Stomach (tissue), 4 donors: ENCODE measurements around the gene PPP2R5B.

Experiments used
- EP300 ChIP-seq: sonication (generic); formaldehyde crosslinking; IDR thresholded peaks from one replicate; pipeline ENCODE4 v1.6.1; 2017; ENCODE audit warnings: antibody characterized with exemption
- TF ChIP-seq, protein P1 (sequence below), 7 experiments: fragments of 450-650 bp in 4 of 7; fragments of 200-600 bp in 3 of 7; sonication (generic) in 3 of 7; IDR thresholded peaks; one replicate each; pipeline ENCODE4 v1.5.1; 2016 to 2019; ENCODE audit warnings: antibody characterized with exemption in 7 of 7, control low read depth in 2 of 7, mild to moderate bottlenecking in 1 of 7

DNA sequence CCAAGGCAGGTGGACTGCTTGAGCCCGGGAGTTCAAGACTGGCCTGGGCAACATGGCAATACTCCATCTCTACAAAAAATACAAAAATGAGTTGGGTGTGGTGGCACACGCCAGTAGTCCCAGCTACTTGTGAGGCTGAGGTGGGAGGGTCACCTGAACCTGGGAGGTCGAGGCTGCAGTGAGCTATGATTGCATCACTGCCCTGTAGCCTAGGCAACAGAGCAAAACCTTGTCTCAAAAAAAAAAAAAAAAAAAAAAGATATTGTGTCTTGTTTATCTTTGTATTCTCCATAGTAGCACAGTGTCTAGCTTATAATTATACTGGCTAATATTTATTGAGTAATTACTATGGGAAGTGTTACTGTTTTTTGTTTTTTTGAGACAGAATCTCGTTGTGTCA lies 27.0 kb downstream of the PPP2R5B start:
- TF ChIP-seq, protein P1, sequence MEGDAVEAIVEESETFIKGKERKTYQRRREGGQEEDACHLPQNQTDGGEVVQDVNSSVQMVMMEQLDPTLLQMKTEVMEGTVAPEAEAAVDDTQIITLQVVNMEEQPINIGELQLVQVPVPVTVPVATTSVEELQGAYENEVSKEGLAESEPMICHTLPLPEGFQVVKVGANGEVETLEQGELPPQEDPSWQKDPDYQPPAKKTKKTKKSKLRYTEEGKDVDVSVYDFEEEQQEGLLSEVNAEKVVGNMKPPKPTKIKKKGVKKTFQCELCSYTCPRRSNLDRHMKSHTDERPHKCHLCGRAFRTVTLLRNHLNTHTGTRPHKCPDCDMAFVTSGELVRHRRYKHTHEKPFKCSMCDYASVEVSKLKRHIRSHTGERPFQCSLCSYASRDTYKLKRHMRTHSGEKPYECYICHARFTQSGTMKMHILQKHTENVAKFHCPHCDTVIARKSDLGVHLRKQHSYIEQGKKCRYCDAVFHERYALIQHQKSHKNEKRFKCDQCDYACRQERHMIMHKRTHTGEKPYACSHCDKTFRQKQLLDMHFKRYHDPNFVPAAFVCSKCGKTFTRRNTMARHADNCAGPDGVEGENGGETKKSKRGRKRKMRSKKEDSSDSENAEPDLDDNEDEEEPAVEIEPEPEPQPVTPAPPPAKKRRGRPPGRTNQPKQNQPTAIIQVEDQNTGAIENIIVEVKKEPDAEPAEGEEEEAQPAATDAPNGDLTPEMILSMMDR (IDR thresholded peaks at IDR 0.05) = no peak
- TF ChIP-seq EP300 = no peak
